BE2C (cell line): Measurements from ENCODE around the gene SCAF8.
"Not testable (repeated sequence)": the region's sequence is repeated elsewhere in the genome, so short reads cannot be mapped to it uniquely, and the experiment has no call there.

Source experiments
- DNase-seq: peaks from one replicate; pipeline ENCODE4 v3.0.0-alpha.2; 2020
- H3K27me3 ChIP-seq: fragments of 250-450 bp; sonication (Bioruptor Pico); 2 replicates; pipeline ENCODE4 v1.5.1; 2020; ENCODE audit warnings: mild to moderate bottlenecking
- H3K36me3 ChIP-seq: fragments of 250-450 bp; sonication (Bioruptor Pico); 2 replicates; pipeline ENCODE4 v1.5.1; 2020; ENCODE audit warnings: mild to moderate bottlenecking
- H3K4me1 ChIP-seq: fragments of 250-450 bp; sonication (Bioruptor Pico); 2 replicates; pipeline ENCODE4 v1.5.1; 2020
- H3K4me3 ChIP-seq: 2 replicates; pipeline ENCODE4 v1.5.1; 2011; ENCODE audit warnings: low read depth, low read length
- H3K9me3 ChIP-seq: fragments of 250-450 bp; sonication (Bioruptor Pico); 2 replicates; pipeline ENCODE4 v1.5.1; 2020
- TF ChIP-seq, protein P1 (sequence below): IDR thresholded peaks from 2 replicates; pipeline ENCODE4 v1.5.1; 2012; ENCODE audit warnings: mild to moderate bottlenecking, low read depth, low read length

SCAF8 gene

DNA sequence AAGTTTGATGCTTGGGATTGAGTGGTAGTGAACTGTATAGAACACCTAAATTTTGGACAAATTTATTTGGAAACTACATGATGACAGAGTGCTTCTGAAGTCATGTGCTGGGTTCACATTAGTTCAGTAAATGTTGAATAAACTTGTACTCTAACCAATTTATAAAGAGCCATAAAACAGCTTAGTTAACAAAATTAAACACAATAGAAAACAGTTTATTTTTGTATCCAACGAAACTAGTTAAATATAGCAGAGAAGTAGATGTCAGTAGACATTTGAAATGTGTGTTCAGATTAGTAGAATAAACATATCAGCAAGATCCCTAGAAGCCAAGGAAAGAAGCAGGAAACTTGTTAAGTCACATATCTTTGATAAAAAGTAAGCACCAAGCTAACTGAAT, 32.1 kb downstream of the SCAF8 start:
- peaks cover 8% of the 10 kb centered on the region for H3K4me1 ChIP-seq
- DNase-seq: no peak
- H3K9me3 ChIP-seq: no peaks in the 10 kb centered on the region
- H3K27me3 ChIP-seq: no peaks in the 10 kb centered on the region
- H3K36me3 ChIP-seq: peaks cover 9% of the 10 kb centered on the region; the same call in 1 of the 2 replicates
- H3K4me3 ChIP-seq: no peak overlapping the region
- TF ChIP-seq, protein P1, sequence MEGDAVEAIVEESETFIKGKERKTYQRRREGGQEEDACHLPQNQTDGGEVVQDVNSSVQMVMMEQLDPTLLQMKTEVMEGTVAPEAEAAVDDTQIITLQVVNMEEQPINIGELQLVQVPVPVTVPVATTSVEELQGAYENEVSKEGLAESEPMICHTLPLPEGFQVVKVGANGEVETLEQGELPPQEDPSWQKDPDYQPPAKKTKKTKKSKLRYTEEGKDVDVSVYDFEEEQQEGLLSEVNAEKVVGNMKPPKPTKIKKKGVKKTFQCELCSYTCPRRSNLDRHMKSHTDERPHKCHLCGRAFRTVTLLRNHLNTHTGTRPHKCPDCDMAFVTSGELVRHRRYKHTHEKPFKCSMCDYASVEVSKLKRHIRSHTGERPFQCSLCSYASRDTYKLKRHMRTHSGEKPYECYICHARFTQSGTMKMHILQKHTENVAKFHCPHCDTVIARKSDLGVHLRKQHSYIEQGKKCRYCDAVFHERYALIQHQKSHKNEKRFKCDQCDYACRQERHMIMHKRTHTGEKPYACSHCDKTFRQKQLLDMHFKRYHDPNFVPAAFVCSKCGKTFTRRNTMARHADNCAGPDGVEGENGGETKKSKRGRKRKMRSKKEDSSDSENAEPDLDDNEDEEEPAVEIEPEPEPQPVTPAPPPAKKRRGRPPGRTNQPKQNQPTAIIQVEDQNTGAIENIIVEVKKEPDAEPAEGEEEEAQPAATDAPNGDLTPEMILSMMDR: no peak

DNA sequence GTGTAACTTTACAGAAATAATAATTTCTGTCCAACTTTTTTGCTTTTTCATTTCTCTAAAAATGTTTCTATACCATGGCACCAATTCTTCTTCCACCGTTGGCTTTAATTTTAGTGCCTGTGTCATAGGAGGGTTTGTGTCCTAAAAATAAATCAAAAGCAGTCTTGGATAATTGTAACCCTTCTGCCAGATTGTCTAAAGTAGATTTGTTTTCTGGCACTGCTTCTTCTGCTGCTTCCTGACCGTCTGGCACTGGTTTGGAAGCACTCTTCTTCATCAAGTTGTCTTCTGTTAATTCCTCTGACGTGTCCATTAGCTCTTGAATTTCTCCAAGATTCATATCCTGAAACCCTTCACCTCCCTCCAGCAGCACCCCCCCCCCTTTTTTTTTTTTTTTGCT, 33.1 kb downstream of the SCAF8 start:
- H3K4me3 ChIP-seq: no peak overlapping the region
- peaks cover 8% of the 10 kb centered on the region for H3K4me1 ChIP-seq
- no peak for DNase-seq
- TF ChIP-seq, protein P1: no peak
- H3K36me3 ChIP-seq: peaks cover 9% of the 10 kb centered on the region; the same call in 1 of the 2 replicates
- H3K9me3 ChIP-seq: no peaks in the 10 kb centered on the region
- no peaks in the 10 kb centered on the region for H3K27me3 ChIP-seq

DNA sequence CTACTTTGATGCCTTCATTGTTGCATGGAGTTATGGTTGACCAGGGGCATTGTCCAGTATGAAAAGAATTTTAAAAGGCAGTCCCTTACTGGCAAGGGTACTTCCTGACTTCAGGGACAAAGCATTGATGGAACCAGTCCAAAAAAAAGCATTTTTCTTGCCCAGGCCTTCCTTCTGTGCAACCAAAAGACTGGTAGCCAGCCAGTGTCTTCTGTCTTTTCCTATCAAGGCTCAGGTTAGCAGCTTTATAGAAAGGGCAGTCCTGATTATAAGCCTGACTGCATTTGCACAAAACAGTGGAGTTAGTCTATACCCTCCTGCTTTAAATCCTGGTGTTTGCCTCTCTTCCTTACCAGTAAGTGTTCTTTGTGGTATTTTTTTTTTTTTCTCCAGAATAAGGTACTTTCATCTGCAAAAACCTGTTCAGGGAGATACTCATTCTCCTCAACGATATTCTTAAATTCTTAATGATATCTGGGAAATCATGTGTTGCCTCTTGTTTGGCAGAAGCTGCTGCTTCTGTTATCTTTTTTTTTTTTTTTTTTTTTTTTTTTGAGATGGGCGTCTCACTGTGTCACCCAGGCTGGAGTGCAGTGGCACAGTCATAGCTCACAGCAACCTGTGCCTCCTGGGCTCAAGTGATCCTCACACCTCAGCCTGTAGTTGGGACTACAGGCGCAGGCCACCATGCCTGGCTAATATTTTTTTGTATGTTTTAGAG, 33.9 kb downstream of the SCAF8 start:
- no peak for DNase-seq
- TF ChIP-seq, protein P1: no peak
- Histone ChIP-seq H3K9me3 (no peaks in the 10 kb centered on the region), H3K4me1 (peaks cover 8% of the 10 kb centered on the region), H3K27me3 (no peaks in the 10 kb centered on the region), H3K36me3 (peaks cover 9% of the 10 kb centered on the region; the same call in 1 of the 2 replicates), H3K4me3 (no peak overlapping the region)

DNA sequence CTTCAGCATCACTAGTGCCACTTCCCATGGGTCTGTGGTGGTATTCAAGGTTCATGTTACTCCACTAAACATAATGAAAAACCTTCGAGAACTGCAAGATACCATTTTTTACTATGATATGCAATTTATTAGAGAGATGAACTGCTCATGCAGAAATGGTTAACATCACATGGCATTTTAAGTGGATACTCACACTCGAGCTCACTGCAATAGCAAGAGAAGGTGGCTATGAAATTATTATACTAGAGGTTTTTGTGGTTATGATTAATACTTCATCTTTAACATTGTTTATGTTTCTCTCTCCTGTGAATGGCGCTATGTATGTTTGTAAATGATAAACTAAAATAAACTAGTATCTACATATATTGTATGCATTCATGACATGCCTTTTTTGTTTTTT, 35.1 kb downstream of the SCAF8 start:
- DNase-seq: no peak
- peaks cover 8% of the 10 kb centered on the region; the same call in 1 of the 2 replicates for H3K36me3 ChIP-seq
- TF ChIP-seq, protein P1: no peak
- H3K4me1 ChIP-seq: peaks cover 8% of the 10 kb centered on the region
- no peak overlapping the region for H3K4me3 ChIP-seq
- H3K9me3 ChIP-seq: no peaks in the 10 kb centered on the region
- H3K27me3 ChIP-seq: no peaks in the 10 kb centered on the region

DNA sequence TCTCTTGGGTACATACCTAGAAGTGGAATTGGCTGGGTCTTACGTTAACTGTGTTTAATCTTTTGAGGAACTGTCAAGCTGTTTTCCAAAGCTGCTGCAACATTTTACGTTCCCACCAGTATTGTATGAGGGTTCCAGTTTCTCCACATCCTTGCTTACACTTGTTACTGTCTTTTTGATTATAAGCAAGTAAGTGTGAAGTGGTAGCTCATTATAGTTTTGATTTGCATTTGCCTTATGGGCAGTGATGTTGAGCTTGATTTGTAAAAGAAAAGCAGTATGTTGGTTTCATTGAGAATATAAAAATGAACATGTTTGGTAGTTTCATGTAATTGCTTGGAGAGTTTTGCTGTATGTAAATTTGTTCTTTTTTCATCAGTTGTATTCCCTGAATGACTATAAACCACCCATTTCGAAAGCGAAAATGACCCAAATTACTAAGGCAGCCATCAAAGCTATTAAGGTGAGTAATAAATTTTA, 40.4 kb downstream of the SCAF8 start:
- Histone ChIP-seq H3K4me3 (no peak overlapping the region), H3K36me3 (0 out of 2 replicates have a peak, but pooled peaks cover 3% of the 10 kb centered on the region), H3K9me3 (no peaks in the 10 kb centered on the region), H3K27me3 (no peaks in the 10 kb centered on the region), H3K4me1 (no peaks in the 10 kb centered on the region)
- TF ChIP-seq, protein P1: no peak
- no peak for DNase-seq

DNA sequence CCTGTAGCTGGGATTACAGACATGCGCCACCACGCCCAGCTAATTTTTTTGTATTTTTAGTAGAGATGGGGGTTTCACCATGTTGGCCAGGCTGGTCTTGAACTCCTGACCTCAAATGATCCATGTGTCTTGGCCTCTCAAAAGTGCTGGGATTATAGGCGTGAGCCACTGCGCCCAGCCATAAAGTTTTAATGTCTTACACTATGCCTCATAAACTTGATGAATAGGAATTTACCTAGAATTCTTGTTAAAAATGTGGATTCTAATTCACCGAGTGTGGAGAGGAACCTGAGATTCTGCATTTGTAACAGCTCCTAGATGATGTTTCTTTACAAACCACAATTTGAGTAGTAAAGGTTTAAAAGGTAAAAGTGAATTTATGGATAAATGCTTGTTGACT, 45.9 kb downstream of the SCAF8 start:
- not testable (repeated sequence) for H3K9me3 ChIP-seq, H3K4me1 ChIP-seq, H3K4me3 ChIP-seq, H3K27me3 ChIP-seq, DNase-seq
- H3K36me3 ChIP-seq: peaks cover 13% of the 10 kb centered on the region; the same call in 1 of the 2 replicates
